ENCODE data around the gene CD34.

DNA sequence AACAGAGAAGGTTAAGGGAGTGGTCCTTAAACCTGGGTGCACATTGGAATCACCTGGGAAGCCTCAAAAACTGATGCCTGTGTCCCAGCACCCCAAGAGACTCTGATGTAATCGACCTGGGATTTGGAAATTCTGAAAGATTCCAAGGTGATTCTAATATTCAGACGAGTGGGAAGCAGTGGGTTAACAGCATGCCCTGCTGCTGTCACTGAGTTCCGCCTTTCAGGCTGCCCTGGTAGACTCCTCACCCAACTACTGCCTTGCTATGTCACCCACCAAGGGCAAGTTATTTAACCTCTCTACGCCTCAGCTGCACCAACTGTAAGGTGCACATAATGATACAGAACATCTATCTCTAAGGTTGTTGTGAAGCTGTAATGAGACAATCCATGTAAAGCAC is 59.2 kb downstream of the CD34 start:
- TF ChIP-seq, protein P1, sequence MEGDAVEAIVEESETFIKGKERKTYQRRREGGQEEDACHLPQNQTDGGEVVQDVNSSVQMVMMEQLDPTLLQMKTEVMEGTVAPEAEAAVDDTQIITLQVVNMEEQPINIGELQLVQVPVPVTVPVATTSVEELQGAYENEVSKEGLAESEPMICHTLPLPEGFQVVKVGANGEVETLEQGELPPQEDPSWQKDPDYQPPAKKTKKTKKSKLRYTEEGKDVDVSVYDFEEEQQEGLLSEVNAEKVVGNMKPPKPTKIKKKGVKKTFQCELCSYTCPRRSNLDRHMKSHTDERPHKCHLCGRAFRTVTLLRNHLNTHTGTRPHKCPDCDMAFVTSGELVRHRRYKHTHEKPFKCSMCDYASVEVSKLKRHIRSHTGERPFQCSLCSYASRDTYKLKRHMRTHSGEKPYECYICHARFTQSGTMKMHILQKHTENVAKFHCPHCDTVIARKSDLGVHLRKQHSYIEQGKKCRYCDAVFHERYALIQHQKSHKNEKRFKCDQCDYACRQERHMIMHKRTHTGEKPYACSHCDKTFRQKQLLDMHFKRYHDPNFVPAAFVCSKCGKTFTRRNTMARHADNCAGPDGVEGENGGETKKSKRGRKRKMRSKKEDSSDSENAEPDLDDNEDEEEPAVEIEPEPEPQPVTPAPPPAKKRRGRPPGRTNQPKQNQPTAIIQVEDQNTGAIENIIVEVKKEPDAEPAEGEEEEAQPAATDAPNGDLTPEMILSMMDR (IDR thresholded peaks at IDR 0.05; ENCODE audit: low read length), result no peak
- no peak for TF ChIP-seq EZH2 (IDR thresholded peaks at IDR 0.05; ENCODE audit: borderline replicate concordance, low read length)
